ENCODE data around the gene MAN2C1. TPM values are rescaled to one million over a fixed set of nuclear protein-coding genes. Genes with fewer than 3 reads are reported as not detected.

Gene MAN2C1
- total and polyA plus RNA-seq, 9 of the 15 experiments (the other 6 are each of a cell fraction or from before 2014, with no cell fraction given): 2.0 to 141 (median 39.9) TPM

GRCh38 chr15:75335705-75336355 lies 32.6 kb downstream of the MAN2C1 start, which contains the start of gene COMMD4 (continued):
- TF ChIP-seq ZBTB2 (IDR thresholded peaks at IDR 0.05) (peak; percentile 23; the same call in 1 of the 2 replicates), ZNF592 (IDR thresholded peaks at IDR 0.05) (peak; percentile 53; the same call in 1 of the 2 replicates), CREB5 (CRISPR knock-in tag; IDR thresholded peaks at IDR 0.05) (no peak), E2F5 (CRISPR knock-in tag; IDR thresholded peaks at IDR 0.05) (no peak), SMARCC2 (IDR thresholded peaks at IDR 0.05; ENCODE audit: low read depth) (no peak), RBM15 (IDR thresholded peaks at IDR 0.05; ENCODE audit: insufficient read depth, low read length) (no peak), CBFA2T3 (IDR thresholded peaks at IDR 0.05) (no peak), ZNF830 (CRISPR knock-in tag; IDR thresholded peaks at IDR 0.05) (no peak), ZNF384 (IDR thresholded peaks at IDR 0.05; ENCODE audit: low read depth, low read length) (no peak), SMAD1 (IDR thresholded peaks at IDR 0.05; ENCODE audit: low read depth, low read length, partially characterized antibody) (peak; percentile 42), ZBTB1 (CRISPR knock-in tag; IDR thresholded peaks at IDR 0.05; ENCODE audit: borderline replicate concordance, low read depth) (no peak; the same call in 1 of the 2 replicates), ATF6 (CRISPR knock-in tag; IDR thresholded peaks at IDR 0.05) (no peak), TFE3 (CRISPR knock-in tag; IDR thresholded peaks at IDR 0.05) (peak; percentile 100), ZNF79 (CRISPR knock-in tag; IDR thresholded peaks at IDR 0.05; ENCODE audit: low read depth) (no peak), NELFE (IDR thresholded peaks at IDR 0.05; ENCODE audit: insufficient read depth, insufficient read length) (no peak)
